Aorta (tissue), 5 donors: ENCODE results near the gene PEX1. TPM values are rescaled to one million over a fixed set of nuclear protein-coding genes. Genes with fewer than 3 reads are reported as not detected.
"Not testable (repeated sequence)": the region's sequence is repeated elsewhere in the genome, so short reads cannot be mapped to it uniquely, and the experiment has no call there.

ENCODE experiments used
- ATAC-seq: fragments of 200-7000 bp; cut with Tn5 transposase; one replicate; pipeline ENCODE4 v1.9.1; 2022; ENCODE audit warnings: moderate library complexity; ENCODE audit not compliant: low FRiP score
- DNase-seq, 2 donors: peaks; one replicate each; pipeline ENCODE4 v3.0.0-alpha.2; 2020
- H3K27ac ChIP-seq, 2 donors: one replicate each; pipeline ENCODE4 v1.5.1; 2013; ENCODE audit warnings: low read length in 2 of 2, mild to moderate bottlenecking in 2 of 2, moderate library complexity in 2 of 2, control low read depth in 1 of 2, inconsistent platforms in 1 of 2, low read depth in 1 of 2
- H3K27me3 ChIP-seq, 2 donors: one replicate each; pipeline ENCODE4 v1.6.1; 2013; ENCODE audit warnings: control low read depth in 1 of 2, low read length in 1 of 2, mild to moderate bottlenecking in 1 of 2, moderate library complexity in 1 of 2; ENCODE audit not compliant: insufficient read depth in 2 of 2, control insufficient read depth in 1 of 2
- H3K36me3 ChIP-seq, 2 donors: one replicate each; pipeline ENCODE4 v1.6.1; 2013; ENCODE audit warnings: control low read depth in 1 of 2, low read length in 1 of 2, mild to moderate bottlenecking in 1 of 2; ENCODE audit not compliant: insufficient read depth in 2 of 2, control insufficient read depth in 1 of 2
- H3K4me1 ChIP-seq, 2 donors: one replicate each; pipeline ENCODE4 v1.6.1; 2013; ENCODE audit warnings: low read length in 2 of 2, control low read depth in 1 of 2, mild to moderate bottlenecking in 1 of 2, moderate library complexity in 1 of 2; ENCODE audit not compliant: insufficient read depth in 2 of 2, control insufficient read depth in 1 of 2
- H3K4me3 ChIP-seq, 2 donors: one replicate each; pipeline ENCODE4 v1.5.1; 2013; ENCODE audit warnings: low read length in 2 of 2, control low read depth in 1 of 2, mild to moderate bottlenecking in 1 of 2
- H3K9me3 ChIP-seq: one replicate; pipeline ENCODE4 v1.6.1; 2013; ENCODE audit warnings: mild to moderate bottlenecking, low read length; ENCODE audit not compliant: control insufficient read depth
- WGBS, 2 donors: extraction: QIAGEN DNeasy Blood & Tissue Kit; methylation state at CpG; one replicate each; pipeline ENCODE4 v1.1.7; 2013; 5-methylcytosine and 5-hydroxymethylcytosine counted together
- intact Hi-C, 2 donors: fragments of 100-400 bp; cut with DNase I; formaldehyde crosslinking; loops; one replicate each; pipeline versions ENCODE4 v1.14.2 to v1.15.0; 2022
- polyA plus RNA-seq, 2 donors: library from polyadenylated mRNA; stranded (reverse); fragments of 200-250 nt; gene quantifications; one replicate each; pipeline ENCODE4 v1.2.3, GENCODE V29; 2013
- total RNA-seq, 2 donors: library from RNA; stranded (reverse); fragmentation: NEBNext Ultra II Directional; extraction: Animal tissue kit (Norgen Biotek cat#: 25700); gene quantifications; one replicate each; pipeline ENCODE4 v1.2.1, GENCODE V29; 2021
- donor health status: healthy with polysubstance abuse.
- donor health status: Bipolar disorder and iron deficiency.
- donor health status: DM: no; HTN: no; CAD: no.
- donor health status: DM: no; HTN: no; CAD: no.
- donor health status: DM: yes; HTN: yes; CAD: no.

Gene PEX1
- total and polyA plus RNA-seq, 4 donors = 7.4 to 29.3 (median 17.8) TPM

DNA sequence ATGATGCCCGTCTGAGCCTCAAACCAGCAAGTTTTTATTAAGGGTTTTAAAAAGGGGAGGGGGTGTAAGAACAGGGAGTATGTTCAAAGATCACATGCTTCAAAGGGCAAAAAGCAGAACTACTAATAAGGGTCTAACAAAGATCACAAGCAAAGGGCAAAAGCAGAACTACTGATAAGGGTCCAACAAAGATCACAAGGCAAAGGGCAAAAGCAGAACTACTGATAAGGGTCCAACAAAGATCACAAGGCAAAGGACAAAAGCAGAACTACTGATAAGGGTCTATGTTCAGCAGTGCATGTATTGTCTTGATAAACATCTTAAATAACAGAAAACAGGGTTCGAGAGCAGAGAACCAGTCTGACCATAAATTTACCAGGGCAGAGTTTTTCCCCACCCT, 85.6 kb downstream of the PEX1 start:
- H3K9me3 ChIP-seq, H3K27ac ChIP-seq, H3K4me1 ChIP-seq, ATAC-seq, H3K36me3 ChIP-seq, H3K27me3 ChIP-seq, DNase-seq, H3K4me3 ChIP-seq: not testable (repeated sequence)
- intact Hi-C loops = loop anchor here (10.0 kb wide), 2 partner anchors 268 to 308 kb away; partner anchors contain the start of genes LRRD1 (in 2 of the 2) and CYP51A1 (in 1 of the 2)
- 87 to 92% methylated on average over 2 of the region's 2 CpGs for WGBS, 2 donors

DNA sequence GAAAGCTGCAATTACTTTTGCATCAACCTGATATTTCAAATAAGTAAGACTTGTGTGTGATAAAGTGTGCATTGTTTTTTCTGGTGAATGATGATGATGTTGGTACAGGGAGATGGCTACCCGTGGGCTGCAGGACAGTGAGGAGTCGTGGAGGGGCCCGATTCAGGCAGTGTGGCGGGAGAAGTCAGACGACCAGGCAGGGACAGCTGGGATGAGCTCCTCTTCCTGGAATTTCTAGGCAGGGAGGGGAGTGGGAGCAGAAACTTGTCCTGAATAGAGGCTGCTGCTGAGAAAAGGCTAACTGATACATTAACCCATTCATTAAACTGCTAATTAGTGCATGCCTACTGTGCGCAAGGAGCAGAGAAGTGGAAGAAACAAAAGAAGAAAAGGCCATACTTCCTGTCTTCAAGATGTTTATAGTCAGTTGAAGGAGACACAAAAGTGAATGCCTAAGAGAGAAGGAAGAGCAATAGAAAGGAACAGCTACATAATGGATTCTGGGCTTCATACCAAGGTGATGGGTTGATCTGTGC, 90.3 kb downstream of the PEX1 start:
- DNase-seq (no peak), ATAC-seq (no peak)
- Histone ChIP-seq H3K4me3 (no peak overlapping the region), H3K4me1 (no peaks in the 10 kb centered on the region), H3K9me3 (no peaks in the 10 kb centered on the region), H3K27me3 (no peaks in the 10 kb centered on the region), H3K27ac (no peak overlapping the region), H3K36me3 (no peaks in the 10 kb centered on the region)
- intact Hi-C loops = no loop called here
- WGBS, 2 donors = 69 to 74% methylated on average over 6 of the region's 6 CpGs

Other genes with a start within 250 kb of the PEX1 start
- 10 to 100 TPM; 34.3 to 48.7 TPM for gene GATAD1, start 81.0 kb downstream of the PEX1 start, total RNA-seq
- 10 to 100 TPM; 14.3 to 49.5 TPM for gene GATAD1, start 81.0 kb downstream of the PEX1 start, polyA plus RNA-seq
- gene ERVW-1, start 50.6 kb downstream of the PEX1 start, total RNA-seq = not detected
- gene ERVW-1, start 50.6 kb downstream of the PEX1 start, polyA plus RNA-seq = not detected
- 10 to 100 TPM in 1 of 2 donors, 1 to 10 TPM in 1; 9.8 to 12.9 TPM for gene RBM48, start 275 bp upstream of the PEX1 start, total RNA-seq
- 10 to 100 TPM; 10.6 to 10.8 TPM for gene RBM48, start 275 bp upstream of the PEX1 start, polyA plus RNA-seq
- 10 to 100 TPM; 26.9 to 27.4 TPM for gene FAM133B, start 61.9 kb upstream of the PEX1 start, total RNA-seq
- 10 to 100 TPM; 12.3 to 19.9 TPM for gene FAM133B, start 61.9 kb upstream of the PEX1 start, polyA plus RNA-seq